SK-N-SH treated with all-trans-retinoic acid at 6 μM for 48 hours (cell line): ENCODE measurements around the gene C2orf42.
"Not testable (repeated sequence)": the region's sequence is repeated elsewhere in the genome, so short reads cannot be mapped to it uniquely, and the experiment has no call there.

ENCODE experiments used
- ATAC-seq: fragments of 200-7000 bp; cut with Tn5 transposase; 3 replicates; pipeline ENCODE4 v1.9.1; 2020; ENCODE audit warnings: mild to moderate bottlenecking, moderate library complexity
- ARNTL ChIP-seq: fragments of 450-650 bp; formaldehyde crosslinking; IDR thresholded peaks from 2 replicates; pipeline ENCODE4 v1.5.0; 2020; ENCODE audit warnings: low read depth, mild to moderate bottlenecking, moderate library complexity, borderline replicate concordance
- CREB5 ChIP-seq: fragments of 250-450 bp; sonication (Bioruptor Pico); IDR thresholded peaks from 2 replicates; pipeline ENCODE4 v1.5.1; 2020; ENCODE audit warnings: low read depth, mild to moderate bottlenecking, moderate library complexity
- CSDC2 ChIP-seq: fragments of 250-450 bp; sonication (Bioruptor Pico); IDR thresholded peaks from 2 replicates; pipeline ENCODE4 v1.5.0; 2020; ENCODE audit warnings: mild to moderate bottlenecking, moderate library complexity
- CSRNP3 ChIP-seq: fragments of 250-450 bp; sonication (Bioruptor Pico); IDR thresholded peaks from 2 replicates; pipeline ENCODE4 v1.5.1; 2021; ENCODE audit warnings: mild to moderate bottlenecking, moderate library complexity
- ESRRG ChIP-seq: fragments of 250-450 bp; sonication (Bioruptor Pico); IDR thresholded peaks from 2 replicates; pipeline ENCODE4 v1.6.1; 2021; ENCODE audit warnings: mild to moderate bottlenecking
- GLIS3 ChIP-seq: fragments of 250-450 bp; sonication (Bioruptor Pico); IDR thresholded peaks from 2 replicates; pipeline ENCODE4 v1.5.0; 2020; ENCODE audit warnings: mild to moderate bottlenecking, moderate library complexity
- OSR1 ChIP-seq: fragments of 250-450 bp; sonication (Bioruptor Pico); IDR thresholded peaks from 2 replicates; pipeline ENCODE4 v1.8.0; 2022; ENCODE audit warnings: moderate library complexity, mild to moderate bottlenecking, inconsistent platforms
- PATZ1 ChIP-seq: fragments of 250-450 bp; sonication (Bioruptor Pico); IDR thresholded peaks from 2 replicates; pipeline ENCODE4 v1.8.0; 2020; ENCODE audit warnings: mild to moderate bottlenecking, moderate library complexity, borderline replicate concordance
- POU6F1 ChIP-seq: fragments of 250-450 bp; sonication (Bioruptor Pico); IDR thresholded peaks from 2 replicates; pipeline ENCODE4 v1.8.0; 2021; ENCODE audit warnings: low read depth, mild to moderate bottlenecking, moderate library complexity, borderline replicate concordance
- RARB ChIP-seq: fragments of 250-450 bp; sonication (Bioruptor Pico); IDR thresholded peaks from 2 replicates; pipeline ENCODE4 v1.8.0; 2021; ENCODE audit warnings: mild to moderate bottlenecking, moderate library complexity
- SNAI2 ChIP-seq: fragments of 250-450 bp; sonication (Bioruptor Pico); IDR thresholded peaks from 2 replicates; pipeline ENCODE4 v1.5.0; 2020; ENCODE audit warnings: mild to moderate bottlenecking, moderate library complexity
- TOX ChIP-seq: fragments of 250-450 bp; sonication (Bioruptor Pico); IDR thresholded peaks from 2 replicates; pipeline ENCODE4 v1.8.0; 2021; ENCODE audit warnings: mild to moderate bottlenecking, moderate library complexity, borderline replicate concordance
- TSHZ2 ChIP-seq: fragments of 250-450 bp; sonication (Bioruptor Pico); IDR thresholded peaks from 2 replicates; pipeline ENCODE4 v1.5.0; 2020; ENCODE audit warnings: mild to moderate bottlenecking, moderate library complexity
- ZC3H10 ChIP-seq: fragments of 250-450 bp; sonication (Bioruptor Pico); IDR thresholded peaks from 2 replicates; pipeline ENCODE4 v1.5.1; 2021; ENCODE audit warnings: mild to moderate bottlenecking, moderate library complexity
- ZFP3 ChIP-seq: fragments of 250-450 bp; sonication (Bioruptor Pico); IDR thresholded peaks from 2 replicates; pipeline ENCODE4 v1.5.0; 2020; ENCODE audit warnings: mild to moderate bottlenecking, moderate library complexity
- ZNF565 ChIP-seq: fragments of 450-650 bp; formaldehyde crosslinking; conservative IDR thresholded peaks from 2 replicates; pipeline ENCODE4 v1.5.0; 2020; ENCODE audit warnings: low read depth, mild to moderate bottlenecking, moderate library complexity
- ZNF70 ChIP-seq: fragments of 450-650 bp; formaldehyde crosslinking; IDR thresholded peaks from 2 replicates; pipeline ENCODE4 v1.5.0; 2020; ENCODE audit warnings: mild to moderate bottlenecking, moderate library complexity
- ZNF8 ChIP-seq: fragments of 450-650 bp; formaldehyde crosslinking; IDR thresholded peaks from 2 replicates; pipeline ENCODE4 v1.5.0; 2020; ENCODE audit warnings: mild to moderate bottlenecking, moderate library complexity

Gene C2orf42

GRCh38 chr2:70113359-70114070 is 77.3 kb downstream of the C2orf42 start:
- no peak for ATAC-seq
- no peak for TF ChIP-seq OSR1 (CRISPR knock-in tag)
- TF ChIP-seq ZFP3 = no peak
- TF ChIP-seq ZNF8 = no peak
- TF ChIP-seq CREB5 (CRISPR knock-in tag) = no peak
- no peak for TF ChIP-seq ESRRG
- no peak for TF ChIP-seq PATZ1
- no peak for TF ChIP-seq RARB
- TF ChIP-seq CSRNP3 (CRISPR knock-in tag) = no peak
- no peak for TF ChIP-seq GLIS3 (CRISPR knock-in tag)
- TF ChIP-seq TOX (CRISPR knock-in tag) = no peak
- TF ChIP-seq POU6F1 (CRISPR knock-in tag) = no peak
- TF ChIP-seq ZC3H10 (CRISPR knock-in tag) = no peak

- ATAC-seq = peak; percentile 78
- no peak for TF ChIP-seq ZFP3
- TF ChIP-seq ZNF8 = peak; percentile 55; the same call in 1 of the 2 replicates
- TF ChIP-seq, all 23 proteins: peak for 1
Measured at GRCh38 chr2:70111752-70112591, 78.8 kb downstream of the C2orf42 start.

GRCh38 chr2:70110397-70110796 is 80.4 kb downstream of the C2orf42 start:
- ATAC-seq = not testable (repeated sequence)

GRCh38 chr2:70106138-70106537 is 84.7 kb downstream of the C2orf42 start:
- ATAC-seq = not testable (repeated sequence)

- ATAC-seq = peak; percentile 50; the same call in 2 of the 3 replicates
- TF ChIP-seq PATZ1 (no peak), ZC3H10 (CRISPR knock-in tag) (no peak), OSR1 (CRISPR knock-in tag) (no peak), ZFP3 (no peak), RARB (no peak), ARNTL (CRISPR knock-in tag) (no peak), ZNF565 (CRISPR knock-in tag) (no peak), CSDC2 (CRISPR knock-in tag) (no peak), ZNF70 (CRISPR knock-in tag) (no peak), CSRNP3 (CRISPR knock-in tag) (no peak), SNAI2 (CRISPR knock-in tag) (no peak), TSHZ2 (CRISPR knock-in tag) (no peak), GLIS3 (CRISPR knock-in tag) (no peak)
Measured at GRCh38 chr2:70104231-70105111, 86.3 kb downstream of the C2orf42 start.
